ENCODE results near the gene SLC25A41. TPM values are rescaled to one million over a fixed set of nuclear protein-coding genes. Genes with fewer than 3 reads are reported as not detected.
A peak's percentile ranks its signal among the peaks of the same experiment; 100 is the strongest.

Gene SLC25A41
- total RNA-seq, 1 donor from 2014 or later, result not detected

GRCh38 chr19:6442087-6442688, 8.6 kb upstream of the SLC25A41 start:
- peaks cover 7% of the 10 kb centered on the region for H3K27me3 Mint-ChIP-seq (ENCODE audit: insufficient read depth, low read depth)
- Histone ChIP-seq H3K9ac (no peak overlapping the region), H3K4me2 (no peak overlapping the region), H4K20me1 (ENCODE audit: low read depth) (no peaks in the 10 kb centered on the region), H3K79me2 (ENCODE audit: low read depth) (no peaks in the 10 kb centered on the region), H3K27ac (no peak overlapping the region), H3K4me3 (no peak overlapping the region), H3K4me1 (no peaks in the 10 kb centered on the region), H3K27me3 (no peaks in the 10 kb centered on the region), H3K36me3 (no peaks in the 10 kb centered on the region), H2AFZ (replicated peaks) (no peak overlapping the region), H3F3A (ENCODE audit: low read depth) (no peaks in the 10 kb centered on the region), H3K9me3 (ENCODE audit: low read depth) (no peaks in the 10 kb centered on the region)
- DNase-seq (ENCODE audit: low spot score), result no peak
- no peaks in the 10 kb centered on the region for H3K9me3 Mint-ChIP-seq
- no peak overlapping the region for H3K4me3 Mint-ChIP-seq
- no peak overlapping the region for H3K27ac Mint-ChIP-seq
- H3K4me1 Mint-ChIP-seq, result no peaks in the 10 kb centered on the region
- H3K36me3 Mint-ChIP-seq, result peaks cover 22% of the 10 kb centered on the region
- no peak for TF ChIP-seq EZH2 (IDR thresholded peaks at IDR 0.05)
- no peak for TF ChIP-seq CTCF (IDR thresholded peaks at IDR 0.05)
- TF ChIP-seq EZH2phosphoT487 (IDR thresholded peaks at IDR 0.05), result no peak

DNA sequence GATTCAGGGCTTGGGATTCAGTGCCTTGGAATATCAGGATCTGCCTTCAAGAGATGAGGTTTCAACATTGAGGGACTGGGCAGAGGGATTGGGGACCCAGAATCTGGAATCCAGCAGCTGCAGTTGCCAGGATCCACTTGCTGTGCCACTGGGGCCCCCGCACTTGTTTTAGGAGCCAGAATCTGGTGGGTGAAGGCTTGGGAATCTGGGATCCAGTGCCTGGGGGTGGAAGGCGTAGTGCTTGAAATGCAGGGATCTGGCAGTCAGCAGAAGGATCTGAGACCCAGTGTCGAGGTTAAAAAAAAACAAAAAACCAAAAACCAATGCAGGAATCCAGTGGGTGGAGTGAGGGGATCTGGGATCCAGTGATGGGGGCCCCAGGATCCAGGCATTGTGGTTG, 7.3 kb upstream of the SLC25A41 start:
- Histone ChIP-seq H3K27me3 (no peaks in the 10 kb centered on the region), H3F3A (ENCODE audit: low read depth) (no peaks in the 10 kb centered on the region), H3K9me3 (ENCODE audit: low read depth) (no peaks in the 10 kb centered on the region), H3K79me2 (ENCODE audit: low read depth) (no peaks in the 10 kb centered on the region), H3K9ac (no peak overlapping the region), H3K4me1 (no peaks in the 10 kb centered on the region), H4K20me1 (ENCODE audit: low read depth) (no peaks in the 10 kb centered on the region), H3K4me3 (no peak overlapping the region), H2AFZ (replicated peaks) (no peak overlapping the region), H3K4me2 (no peak overlapping the region), H3K27ac (no peak overlapping the region), H3K36me3 (no peaks in the 10 kb centered on the region)
- Mint-ChIP-seq H3K27ac (peak overlapping the region; percentile 69), H3K27me3 (ENCODE audit: insufficient read depth, low read depth) (peaks cover 7% of the 10 kb centered on the region), H3K36me3 (peaks cover 16% of the 10 kb centered on the region), H3K4me1 (no peaks in the 10 kb centered on the region), H3K9me3 (no peaks in the 10 kb centered on the region), H3K4me3 (no peak overlapping the region)
- TF ChIP-seq EZH2phosphoT487 (IDR thresholded peaks at IDR 0.05) (no peak), CTCF (IDR thresholded peaks at IDR 0.05) (no peak), EZH2 (IDR thresholded peaks at IDR 0.05) (no peak)
- DNase-seq (ENCODE audit: low spot score), result no peak

GRCh38 chr19:6439743-6440142, 6.2 kb upstream of the SLC25A41 start:
- H3K36me3 ChIP-seq, result no peaks in the 10 kb centered on the region
- no peak overlapping the region for H3K27ac ChIP-seq
- H3K4me1 ChIP-seq, result no peaks in the 10 kb centered on the region
- H3K36me3 Mint-ChIP-seq, result peaks cover 8% of the 10 kb centered on the region
- no peaks in the 10 kb centered on the region for H3F3A ChIP-seq (ENCODE audit: low read depth)
- H3K9me3 ChIP-seq (ENCODE audit: low read depth), result no peaks in the 10 kb centered on the region
- H3K4me2 ChIP-seq, result no peak overlapping the region
- H3K4me3 Mint-ChIP-seq, result no peak overlapping the region
- no peak overlapping the region for H3K27ac Mint-ChIP-seq
- no peak overlapping the region for H3K9ac ChIP-seq
- H3K4me3 ChIP-seq, result no peak overlapping the region
- no peaks in the 10 kb centered on the region for H3K27me3 ChIP-seq
- no peaks in the 10 kb centered on the region for H3K79me2 ChIP-seq (ENCODE audit: low read depth)
- no peaks in the 10 kb centered on the region for H4K20me1 ChIP-seq (ENCODE audit: low read depth)
- no peak overlapping the region for H2AFZ ChIP-seq (replicated peaks)
- no peaks in the 10 kb centered on the region for H3K4me1 Mint-ChIP-seq
- H3K27me3 Mint-ChIP-seq (ENCODE audit: insufficient read depth, low read depth), result peaks cover 7% of the 10 kb centered on the region
- H3K9me3 Mint-ChIP-seq, result no peaks in the 10 kb centered on the region
- TF ChIP-seq EZH2 (IDR thresholded peaks at IDR 0.05) (no peak), CTCF (IDR thresholded peaks at IDR 0.05) (no peak), EZH2phosphoT487 (IDR thresholded peaks at IDR 0.05) (no peak)
- DNase-seq (ENCODE audit: low spot score), result no peak

Data from neural progenitor cell (in vitro differentiated cells).